ENCODE measurements around the gene LY9. TPM values are rescaled to one million over a fixed set of nuclear protein-coding genes. Genes with fewer than 3 reads are reported as not detected.

The LY9 gene
- total and polyA plus RNA-seq, 9 donors, result 0.15 to 2.9 (median 0.45) TPM; not detected in 2

- DNase-seq, result no peak
- WGBS, 3 donors, result 82 to 94% (median 87%) methylated on average over 6 of the region's 6 CpGs
- H3K4me3 ChIP-seq, result no peak overlapping the region
- no peaks in the 10 kb centered on the region for H3K9me3 ChIP-seq
- no peaks in the 10 kb centered on the region for H3K36me3 ChIP-seq
- no peak overlapping the region for H3K27ac ChIP-seq
- intact Hi-C loops (cut with DNase I), result no loop called here
- no peaks in the 10 kb centered on the region for H3K4me1 ChIP-seq (ENCODE audit: insufficient read depth)
- H3K27me3 ChIP-seq, result no peaks in the 10 kb centered on the region
- no peak for TF ChIP-seq EP300 (IDR thresholded peaks at IDR 0.05)
- TF ChIP-seq CTCF (IDR thresholded peaks at IDR 0.05), result no peak
- TF ChIP-seq POLR2A (IDR thresholded peaks at IDR 0.05), result no peak
Measured at GRCh38 chr1:160814316-160814715, 18.3 kb downstream of the LY9 start.

- intact Hi-C loops (cut with DNase I), result no loop called here
- no peaks in the 10 kb centered on the region for H3K27me3 ChIP-seq
- H3K9me3 ChIP-seq, result no peaks in the 10 kb centered on the region
- 93 to 97% (median 93%) methylated on average over 8 of the region's 8 CpGs for WGBS, 3 donors
- H3K27ac ChIP-seq, result no peak overlapping the region
- TF ChIP-seq EP300 (IDR thresholded peaks at IDR 0.05) (no peak), CTCF (IDR thresholded peaks at IDR 0.05) (no peak), POLR2A (IDR thresholded peaks at IDR 0.05) (no peak)
- H3K4me1 ChIP-seq (ENCODE audit: insufficient read depth), result no peaks in the 10 kb centered on the region
- DNase-seq, result no peak
- no peaks in the 10 kb centered on the region for H3K36me3 ChIP-seq
- H3K4me3 ChIP-seq, result no peak overlapping the region
Measured at GRCh38 chr1:160814856-160815255, 18.9 kb downstream of the LY9 start.

DNA sequence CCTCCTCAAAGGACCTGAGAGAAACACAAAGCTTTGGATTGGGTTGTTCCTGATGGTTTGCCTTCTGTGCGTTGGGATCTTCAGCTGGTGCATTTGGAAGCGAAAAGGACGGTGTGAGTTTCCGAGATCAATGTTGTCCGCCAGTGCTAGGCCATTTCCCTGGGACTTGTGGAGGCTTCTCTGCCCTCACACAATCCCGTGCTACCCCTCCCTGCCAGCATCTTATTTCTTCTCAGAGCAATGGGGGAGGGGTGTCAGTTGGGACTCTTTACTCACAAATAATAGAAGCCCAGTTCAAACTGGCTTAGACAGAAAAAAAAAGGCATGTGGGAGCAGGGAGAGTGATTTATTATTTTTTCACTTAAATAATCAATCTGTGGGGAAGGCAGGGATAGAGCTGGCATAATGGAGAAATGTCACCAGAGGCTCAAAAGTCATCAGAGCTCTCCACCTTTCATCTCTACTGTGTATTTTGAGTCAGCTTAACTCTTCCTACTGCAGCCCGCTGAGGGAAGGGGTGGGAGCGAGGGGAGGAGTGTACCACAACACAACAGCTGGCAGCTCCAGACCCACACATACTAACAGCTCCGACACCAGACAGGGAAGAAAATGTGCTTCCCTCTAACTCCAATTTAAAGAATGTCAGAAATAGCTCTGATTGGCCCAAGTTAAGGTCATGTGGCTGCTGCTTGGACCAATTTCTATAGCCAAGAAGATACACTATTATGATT, 22.4 kb downstream of the LY9 start:
- DNase-seq, result no peak
- intact Hi-C loops (cut with DNase I), result no loop called here
- TF ChIP-seq EP300 (IDR thresholded peaks at IDR 0.05), result no peak
- Histone ChIP-seq H3K4me1 (ENCODE audit: insufficient read depth) (no peaks in the 10 kb centered on the region), H3K9me3 (no peaks in the 10 kb centered on the region), H3K27ac (no peak overlapping the region), H3K36me3 (no peaks in the 10 kb centered on the region), H3K27me3 (no peaks in the 10 kb centered on the region), H3K4me3 (no peak overlapping the region)
- 53 to 54% (median 54%) methylated on average over 9 of the region's 9 CpGs for WGBS, 3 donors

- no peaks in the 10 kb centered on the region for H3K27me3 ChIP-seq
- no peaks in the 10 kb centered on the region for H3K36me3 ChIP-seq
- WGBS, 3 donors, result 63 to 75% (median 71%) methylated on average over 3 of the region's 3 CpGs
- DNase-seq, result no peak
- no peaks in the 10 kb centered on the region for H3K4me1 ChIP-seq (ENCODE audit: insufficient read depth)
- TF ChIP-seq CTCF (IDR thresholded peaks at IDR 0.05), result no peak
- TF ChIP-seq POLR2A (IDR thresholded peaks at IDR 0.05), result no peak
- H3K4me3 ChIP-seq, result no peak overlapping the region
- H3K27ac ChIP-seq, result no peak overlapping the region
- no peaks in the 10 kb centered on the region for H3K9me3 ChIP-seq
- intact Hi-C loops (cut with DNase I), result no loop called here
Measured at GRCh38 chr1:160819186-160819585, 23.2 kb downstream of the LY9 start.

- Histone ChIP-seq H3K9me3 (no peaks in the 10 kb centered on the region), H3K27me3 (no peaks in the 10 kb centered on the region), H3K4me3 (no peak overlapping the region), H3K4me1 (ENCODE audit: insufficient read depth) (no peaks in the 10 kb centered on the region), H3K36me3 (no peaks in the 10 kb centered on the region), H3K27ac (no peak overlapping the region)
- WGBS, 3 donors, result 79 to 87% (median 84%) methylated on average over 8 of the region's 8 CpGs
- no peak for TF ChIP-seq POLR2A (IDR thresholded peaks at IDR 0.05)
- no peak for TF ChIP-seq EP300 (IDR thresholded peaks at IDR 0.05)
- no peak for TF ChIP-seq CTCF (IDR thresholded peaks at IDR 0.05)
- DNase-seq, result no peak
- intact Hi-C loops (cut with DNase I), result no loop called here
Measured at GRCh38 chr1:160821627-160822026, 25.7 kb downstream of the LY9 start.

Measured in ovary (tissue), 9 donors.